HEK293 (cell line): ENCODE data around the gene ZNF648.
A peak's percentile ranks its signal among the peaks of the same experiment; 100 is the strongest.

Source experiments
- CTCF ChIA-PET: fragments of 350-600 bp; formaldehyde crosslinking; extraction: SDS; loops from one replicate; lab custom pipeline; 2021; ENCODE audit warnings: antibody characterized with exemption; lab: Yijun Ruan, JAX
- POLR2A ChIA-PET: fragments of 300-600 bp; formaldehyde crosslinking; extraction: SDS; loops from one replicate; lab custom pipeline; 2020; ENCODE audit warnings: antibody characterized with exemption, inconsistent platforms; lab: Yijun Ruan, JAX
- H3K27ac ChIP-seq: fragments of 200-500 bp; sonication (Bioruptor generic); 2 replicates; pipeline ENCODE4 v1.5.1; 2014; ENCODE audit warnings: low read depth, low read length, control low read depth, inconsistent platforms; ENCODE audit errors: extremely low read depth
- H3K36me3 ChIP-seq, 2 experiments: fragments of 200-500 bp in 1 of 2; sonication (Bioruptor generic) in 1 of 2; 1 replicate in 1 of 2; 2 replicates in 1 of 2; pipeline ENCODE4 v1.5.1; 2014 to 2017; ENCODE audit warnings: inconsistent platforms in 2 of 2, low read length in 2 of 2; ENCODE audit not compliant: control insufficient read depth in 2 of 2, insufficient read depth in 1 of 2
- H3K4me1 ChIP-seq: fragments of 200-500 bp; sonication (Bioruptor generic); 2 replicates; pipeline ENCODE4 v1.5.1; 2014; ENCODE audit warnings: mild to moderate bottlenecking, low read length, inconsistent platforms; ENCODE audit not compliant: control insufficient read depth, insufficient read depth
- H3K4me3 ChIP-seq: 2 replicates; pipeline ENCODE4 v1.5.1; 2011; ENCODE audit warnings: low read depth, mild to moderate bottlenecking, control low read depth, low read length, moderate library complexity
- H3K9me3 ChIP-seq: fragments of 200-500 bp; sonication (Bioruptor generic); 2 replicates; pipeline ENCODE4 v1.5.1; 2014; ENCODE audit warnings: low read depth, low read length, inconsistent platforms; ENCODE audit not compliant: control insufficient read depth, insufficient read depth
- BCL6B ChIP-seq: fragments of 450-650 bp; formaldehyde crosslinking; IDR thresholded peaks from 2 replicates; pipeline ENCODE4 v1.5.1; 2017; ENCODE audit warnings: missing biosample characterization, missing genetic modification characterization
- RBAK ChIP-seq: fragments of 450-650 bp; formaldehyde crosslinking; IDR thresholded peaks from 2 replicates; pipeline ENCODE4 v1.5.1; 2016; ENCODE audit warnings: missing biosample characterization, missing genetic modification characterization
- REST ChIP-seq: fragments of 450-650 bp; formaldehyde crosslinking; IDR thresholded peaks from 2 replicates; pipeline ENCODE4 v1.5.1; 2016; ENCODE audit warnings: missing biosample characterization, missing genetic modification characterization
- SETDB1 ChIP-seq: IDR thresholded peaks from one replicate; pipeline ENCODE4 v1.6.1; 2017; ENCODE audit warnings: mild to moderate bottlenecking, low read length, moderate library complexity, mixed read lengths; ENCODE audit not compliant: insufficient read length
- ZBTB7A ChIP-seq: fragments of 450-650 bp; formaldehyde crosslinking; IDR thresholded peaks from 2 replicates; pipeline ENCODE4 v1.5.1; 2016; ENCODE audit warnings: low read depth, missing biosample characterization, missing genetic modification characterization
- ZFP41 ChIP-seq: fragments of 450-650 bp; formaldehyde crosslinking; IDR thresholded peaks from 2 replicates; pipeline ENCODE4 v1.5.1; 2016; ENCODE audit warnings: missing biosample characterization, missing genetic modification characterization, borderline replicate concordance
- ZNF26 ChIP-seq: fragments of 450-650 bp; formaldehyde crosslinking; IDR thresholded peaks from 2 replicates; pipeline ENCODE4 v1.5.1; 2016; ENCODE audit warnings: missing biosample characterization, missing genetic modification characterization
- ZNF311 ChIP-seq: fragments of 450-650 bp; formaldehyde crosslinking; IDR thresholded peaks from 2 replicates; pipeline ENCODE4 v1.5.1; 2017; ENCODE audit warnings: missing biosample characterization, missing genetic modification characterization, borderline replicate concordance
- ZNF394 ChIP-seq: fragments of 450-650 bp; formaldehyde crosslinking; IDR thresholded peaks from 2 replicates; pipeline ENCODE4 v1.5.1; 2016; ENCODE audit warnings: missing biosample characterization, missing genetic modification characterization, mild to moderate bottlenecking, moderate library complexity, borderline replicate concordance
- ZNF398 ChIP-seq: fragments of 450-650 bp; formaldehyde crosslinking; IDR thresholded peaks from 2 replicates; pipeline ENCODE4 v1.5.1; 2017; ENCODE audit warnings: missing biosample characterization, missing genetic modification characterization
- ZNF513 ChIP-seq: fragments of 450-650 bp; IDR thresholded peaks from 2 replicates; pipeline ENCODE4 v1.5.1; 2018; ENCODE audit warnings: missing biosample characterization, missing genetic modification characterization
- ZNF560 ChIP-seq: fragments of 450-650 bp; formaldehyde crosslinking; IDR thresholded peaks from 2 replicates; pipeline ENCODE4 v1.5.1; 2017; ENCODE audit warnings: missing biosample characterization, missing genetic modification characterization, borderline replicate concordance
- ZNF580 ChIP-seq: fragments of 450-650 bp; formaldehyde crosslinking; IDR thresholded peaks from 2 replicates; pipeline ENCODE4 v1.5.1; 2016; ENCODE audit warnings: missing biosample characterization, missing genetic modification characterization
- ZXDB ChIP-seq: fragments of 450-650 bp; formaldehyde crosslinking; IDR thresholded peaks from 2 replicates; pipeline ENCODE4 v1.5.1; 2016; ENCODE audit warnings: missing biosample characterization, missing genetic modification characterization

Gene ZNF648

GRCh38 chr1:182038220-182038619, 23.3 kb downstream of the ZNF648 start:
- POLR2A ChIA-PET: no interaction called here
- no peak for TF ChIP-seq ZNF311 (tag by site-specific recombination)
- TF ChIP-seq SETDB1: peak; percentile 62
- TF ChIP-seq, all 188 proteins: peak for 1
- CTCF ChIA-PET: interaction anchor here (0.8 to 1.7 kb wide), 2 partner anchors 34 to 43 kb away, joined by 3 to 8 read pairs; no protein-coding TSS in a partner anchor
- Histone ChIP-seq H3K4me3 (no peak overlapping the region), H3K9me3 (no peaks in the 10 kb centered on the region), H3K36me3 (no peaks in the 10 kb centered on the region), H3K4me1 (no peaks in the 10 kb centered on the region), H3K27ac (no peak overlapping the region)

- Histone ChIP-seq H3K9me3 (no peaks in the 10 kb centered on the region), H3K27ac (no peak overlapping the region), H3K4me1 (no peaks in the 10 kb centered on the region), H3K4me3 (no peak overlapping the region), H3K36me3 (no peaks in the 10 kb centered on the region)
- POLR2A ChIA-PET: no interaction called here
- no peak for TF ChIP-seq REST (tag by site-specific recombination)
- no peak for TF ChIP-seq ZXDB (tag by site-specific recombination)
- TF ChIP-seq ZNF560 (tag by site-specific recombination): no peak
- no peak for TF ChIP-seq ZNF26
- no peak for TF ChIP-seq BCL6B (tag by site-specific recombination)
- no peak for TF ChIP-seq ZNF513 (tag by site-specific recombination)
- TF ChIP-seq ZFP41: no peak
- no peak for TF ChIP-seq ZNF580 (tag by site-specific recombination)
- no peak for TF ChIP-seq RBAK (tag by site-specific recombination)
- TF ChIP-seq ZNF394 (tag by site-specific recombination): no peak
- TF ChIP-seq ZNF398 (tag by site-specific recombination): no peak
- TF ChIP-seq ZBTB7A (tag by site-specific recombination): no peak
- CTCF ChIA-PET: interaction anchor here (0.6 to 1.6 kb wide), 6 partner anchors 11 to 800 kb away, joined by 3 to 6 read pairs (median 4); no protein-coding TSS in a partner anchor
Observed at GRCh38 chr1:182035097-182035770, 26.3 kb downstream of the ZNF648 start.
